ENCODE data around the gene EFCAB6.

GRCh38 chr22:43754176-43754575 is 57.9 kb downstream of the EFCAB6 start:
- no peak for TF ChIP-seq POLR2A (IDR thresholded peaks at IDR 0.05)
- no peak for TF ChIP-seq CTCF (IDR thresholded peaks at IDR 0.05)
- TF ChIP-seq POLR2AphosphoS5 (IDR thresholded peaks at IDR 0.05) = no peak
- no peak for TF ChIP-seq EP300 (IDR thresholded peaks at IDR 0.05; ENCODE audit: low read depth)

All from transverse colon (tissue), 4 donors.